ENCODE data around the gene PRXL2B.

DNA sequence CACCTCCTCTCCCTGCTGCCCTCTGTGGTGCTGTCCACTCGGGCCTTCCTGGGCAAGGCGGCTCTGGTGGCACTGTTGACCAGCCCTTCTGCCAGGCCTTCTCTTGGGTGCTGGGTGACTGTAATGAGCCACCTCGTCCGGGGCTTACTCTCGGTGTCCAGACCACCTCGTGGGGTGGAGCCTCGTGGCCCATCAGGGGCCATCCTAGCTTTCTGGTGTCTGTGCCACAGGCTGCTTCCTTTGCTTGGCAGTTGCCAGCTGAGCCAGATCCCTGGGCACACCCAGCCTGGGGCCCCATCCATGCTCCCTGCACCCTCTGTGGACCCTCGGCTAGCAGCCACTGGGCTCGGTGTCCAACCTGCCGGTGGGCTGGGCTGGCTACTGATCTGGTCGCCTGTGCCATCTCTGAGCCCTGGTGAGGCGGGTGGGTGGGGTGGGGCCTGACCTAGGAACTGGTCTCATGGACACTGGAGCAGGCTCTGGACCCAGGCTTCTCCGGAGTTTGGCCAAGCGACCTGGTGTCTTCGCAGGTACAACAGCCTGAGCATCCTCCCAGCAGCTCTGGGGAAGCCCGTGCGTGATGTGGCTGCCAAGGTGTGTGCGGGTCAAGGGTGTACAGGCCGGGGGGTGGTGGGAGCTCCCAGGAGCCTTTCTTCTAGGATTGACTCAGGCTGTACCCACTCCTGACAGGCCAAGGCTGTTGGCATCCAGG is 1.4 kb downstream of the PRXL2B start:
- TF ChIP-seq, protein P1, sequence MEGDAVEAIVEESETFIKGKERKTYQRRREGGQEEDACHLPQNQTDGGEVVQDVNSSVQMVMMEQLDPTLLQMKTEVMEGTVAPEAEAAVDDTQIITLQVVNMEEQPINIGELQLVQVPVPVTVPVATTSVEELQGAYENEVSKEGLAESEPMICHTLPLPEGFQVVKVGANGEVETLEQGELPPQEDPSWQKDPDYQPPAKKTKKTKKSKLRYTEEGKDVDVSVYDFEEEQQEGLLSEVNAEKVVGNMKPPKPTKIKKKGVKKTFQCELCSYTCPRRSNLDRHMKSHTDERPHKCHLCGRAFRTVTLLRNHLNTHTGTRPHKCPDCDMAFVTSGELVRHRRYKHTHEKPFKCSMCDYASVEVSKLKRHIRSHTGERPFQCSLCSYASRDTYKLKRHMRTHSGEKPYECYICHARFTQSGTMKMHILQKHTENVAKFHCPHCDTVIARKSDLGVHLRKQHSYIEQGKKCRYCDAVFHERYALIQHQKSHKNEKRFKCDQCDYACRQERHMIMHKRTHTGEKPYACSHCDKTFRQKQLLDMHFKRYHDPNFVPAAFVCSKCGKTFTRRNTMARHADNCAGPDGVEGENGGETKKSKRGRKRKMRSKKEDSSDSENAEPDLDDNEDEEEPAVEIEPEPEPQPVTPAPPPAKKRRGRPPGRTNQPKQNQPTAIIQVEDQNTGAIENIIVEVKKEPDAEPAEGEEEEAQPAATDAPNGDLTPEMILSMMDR (IDR thresholded peaks at IDR 0.05 in 2 of 3, conservative IDR thresholded peaks at IDR 0.05 in 1 of 3; ENCODE audit: borderline replicate concordance in 1 of 3, insufficient read depth in 1 of 3, low read depth in 2 of 3, low read length in 2 of 3), result no peak
- TF ChIP-seq FOSL1 (IDR thresholded peaks at IDR 0.05; ENCODE audit: low read depth), result no peak
- no peak for TF ChIP-seq JUND (IDR thresholded peaks at IDR 0.05)

Data from HCT116 (cell line).